Measurements from ENCODE around the gene SMIM10L2A. TPM values are rescaled to one million over a fixed set of nuclear protein-coding genes. Genes with fewer than 3 reads are reported as not detected.

The SMIM10L2A gene
- total RNA-seq, 6 experiments from 2014 or later, result not detected

- Mint-ChIP-seq H3K4me1 (ENCODE audit: low read depth) (no peaks in the 10 kb centered on the region), H3K27me3 (ENCODE audit: insufficient read depth) (no peaks in the 10 kb centered on the region), H3K4me3 (no peak overlapping the region), H3K27ac (no peak overlapping the region), H3K36me3 (ENCODE audit: low read depth) (no peaks in the 10 kb centered on the region), H3K9me3 (no peaks in the 10 kb centered on the region)
- no peak for DNase-seq
- TF ChIP-seq CTCF (IDR thresholded peaks at IDR 0.05), result no peak
These were observed 32.9 kb upstream of the SMIM10L2A start for GRCh38 chrX:135388841-135389240.

GRCh38 chrX:135389243-135389642 lies 32.5 kb upstream of the SMIM10L2A start:
- no peaks in the 10 kb centered on the region for H3K4me1 Mint-ChIP-seq (ENCODE audit: low read depth)
- H3K9me3 Mint-ChIP-seq, result no peaks in the 10 kb centered on the region
- no peak overlapping the region for H3K4me3 Mint-ChIP-seq
- H3K27ac Mint-ChIP-seq, result no peak overlapping the region
- H3K36me3 Mint-ChIP-seq (ENCODE audit: low read depth), result no peaks in the 10 kb centered on the region
- no peak for DNase-seq
- TF ChIP-seq CTCF (IDR thresholded peaks at IDR 0.05), result no peak
- no peaks in the 10 kb centered on the region for H3K27me3 Mint-ChIP-seq (ENCODE audit: insufficient read depth)

DNA sequence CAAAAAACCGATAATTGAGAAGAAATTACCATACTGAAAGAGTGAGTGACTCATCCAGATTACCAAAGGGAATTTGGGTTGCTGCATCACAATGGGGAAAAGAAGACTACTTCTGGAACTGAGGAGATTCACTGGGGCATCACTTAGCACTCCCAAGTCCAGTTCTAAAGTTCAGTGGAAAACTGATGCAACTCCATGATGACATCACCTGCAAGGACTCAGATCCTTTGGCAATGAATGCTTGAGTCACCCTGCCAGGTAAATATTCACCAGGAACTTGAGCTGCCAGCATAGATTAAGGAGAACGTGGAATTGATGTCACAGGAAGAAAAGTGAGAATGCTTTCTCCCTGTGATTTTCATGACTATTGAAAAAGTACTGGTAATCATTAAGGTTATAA lies 32.0 kb upstream of the SMIM10L2A start:
- DNase-seq, result no peak
- TF ChIP-seq CTCF (IDR thresholded peaks at IDR 0.05), result no peak
- Mint-ChIP-seq H3K27ac (no peak overlapping the region), H3K4me3 (no peak overlapping the region), H3K27me3 (ENCODE audit: insufficient read depth) (no peaks in the 10 kb centered on the region), H3K9me3 (no peaks in the 10 kb centered on the region), H3K36me3 (ENCODE audit: low read depth) (no peaks in the 10 kb centered on the region), H3K4me1 (ENCODE audit: low read depth) (no peaks in the 10 kb centered on the region)

- Mint-ChIP-seq H3K9me3 (no peaks in the 10 kb centered on the region), H3K27ac (no peak overlapping the region), H3K27me3 (ENCODE audit: insufficient read depth) (no peaks in the 10 kb centered on the region; the same call in 1 of the 2 replicates), H3K4me3 (no peak overlapping the region), H3K36me3 (ENCODE audit: low read depth) (no peaks in the 10 kb centered on the region), H3K4me1 (ENCODE audit: low read depth) (no peaks in the 10 kb centered on the region)
- DNase-seq, result no peak
- TF ChIP-seq CTCF (IDR thresholded peaks at IDR 0.05), result no peak
These were observed 30.0 kb upstream of the SMIM10L2A start for GRCh38 chrX:135391734-135392133.

DNA sequence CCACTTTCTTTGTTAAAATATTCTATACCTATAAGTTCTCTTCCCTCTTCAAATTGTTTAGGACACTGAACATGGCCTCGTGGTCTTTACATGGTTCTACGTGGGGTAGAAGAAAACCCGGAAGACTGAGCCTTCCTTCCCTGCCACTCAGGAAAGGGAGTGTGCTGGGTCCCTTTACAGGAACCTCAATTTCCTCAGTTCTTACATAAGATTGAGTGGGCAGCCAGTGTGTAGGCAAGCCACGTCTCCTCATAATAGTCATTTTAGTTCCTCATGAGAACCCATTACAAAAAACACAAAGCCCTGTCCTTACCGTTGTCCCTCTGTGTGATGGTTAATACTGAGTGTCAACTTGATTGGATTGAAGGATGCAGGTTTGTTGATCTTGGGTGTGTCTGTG lies 28.7 kb upstream of the SMIM10L2A start:
- H3K4me3 Mint-ChIP-seq, result no peak overlapping the region
- no peaks in the 10 kb centered on the region for H3K36me3 Mint-ChIP-seq (ENCODE audit: low read depth)
- H3K9me3 Mint-ChIP-seq, result no peaks in the 10 kb centered on the region
- no peak for DNase-seq
- no peaks in the 10 kb centered on the region; the same call in 1 of the 2 replicates for H3K27me3 Mint-ChIP-seq (ENCODE audit: insufficient read depth)
- H3K4me1 Mint-ChIP-seq (ENCODE audit: low read depth), result no peaks in the 10 kb centered on the region
- no peak for TF ChIP-seq CTCF (IDR thresholded peaks at IDR 0.05)
- no peak overlapping the region for H3K27ac Mint-ChIP-seq

- DNase-seq, result no peak
- no peaks in the 10 kb centered on the region for H3K4me1 Mint-ChIP-seq (ENCODE audit: low read depth)
- H3K27ac Mint-ChIP-seq, result no peak overlapping the region
- H3K4me3 Mint-ChIP-seq, result no peak overlapping the region
- H3K27me3 Mint-ChIP-seq (ENCODE audit: insufficient read depth), result peaks cover 2% of the 10 kb centered on the region
- H3K9me3 Mint-ChIP-seq, result no peaks in the 10 kb centered on the region
- H3K36me3 Mint-ChIP-seq (ENCODE audit: low read depth), result no peaks in the 10 kb centered on the region
- TF ChIP-seq CTCF (IDR thresholded peaks at IDR 0.05), result no peak
These were observed 26.7 kb upstream of the SMIM10L2A start for GRCh38 chrX:135395064-135395463.
